CD4-positive, CD25-positive, alpha-beta regulatory T cell (primary cell): ENCODE data around the gene MCIDAS. TPM values are rescaled to one million over a fixed set of nuclear protein-coding genes. Genes with fewer than 3 reads are reported as not detected.

Source experiments
- ATAC-seq, 2 donors: fragments of 150-1000 bp; cut with Tn5 transposase; one replicate each; pipeline ENCODE4 v1.10.0; 2021; ENCODE audit warnings: low read depth in 2 of 2, moderate number of reproducible peaks in 2 of 2, moderate library complexity in 1 of 2
- DNase-seq, 3 donors: peaks; one replicate each; pipeline versions ENCODE4 v3.0.0 to v3.0.0-alpha.2; 2012 to 2022; ENCODE audit warnings: mixed read lengths in 1 of 3
- H3K27ac ChIP-seq: one replicate; pipeline ENCODE4 v1.7.0; 2013; ENCODE audit warnings: mild to moderate bottlenecking, low read length; ENCODE audit not compliant: insufficient read depth, poor library complexity, severe bottlenecking
- H3K27me3 ChIP-seq: one replicate; pipeline ENCODE4 v1.7.0; 2013; ENCODE audit warnings: low read length; ENCODE audit not compliant: control insufficient read depth, insufficient read depth
- H3K36me3 ChIP-seq: one replicate; pipeline ENCODE4 v1.7.0; 2013; ENCODE audit warnings: mild to moderate bottlenecking, low read length, moderate library complexity; ENCODE audit not compliant: control insufficient read depth, insufficient read depth
- H3K4me1 ChIP-seq: 2 replicates; pipeline ENCODE4 v1.7.0; 2013; ENCODE audit warnings: mild to moderate bottlenecking, low read length; ENCODE audit not compliant: insufficient read depth, control insufficient read depth, poor library complexity, severe bottlenecking
- H3K4me3 ChIP-seq: one replicate; pipeline ENCODE4 v1.7.0; 2013; ENCODE audit warnings: low read depth, mild to moderate bottlenecking, low read length, moderate library complexity
- H3K9me3 ChIP-seq, 2 experiments: 1 replicate in 1 of 2; 2 replicates in 1 of 2; pipeline ENCODE4 v1.7.0; 2013; ENCODE audit warnings: low read length in 2 of 2, mild to moderate bottlenecking in 1 of 2, moderate library complexity in 1 of 2; ENCODE audit not compliant: control insufficient read depth in 2 of 2
- H3K27ac Mint-ChIP-seq, 3 donors: one replicate each; pipeline ENCODE4 v1.8.0; 2020 to 2022; ENCODE audit warnings: mild to moderate bottlenecking in 3 of 3, mixed read lengths in 3 of 3, moderate library complexity in 2 of 3
- H3K27me3 Mint-ChIP-seq: one replicate; pipeline ENCODE4 v1.8.0; 2022; ENCODE audit warnings: mild to moderate bottlenecking, mixed read lengths
- H3K36me3 Mint-ChIP-seq: one replicate; pipeline ENCODE4 v1.8.0; 2020; ENCODE audit warnings: mixed read lengths
- H3K4me1 Mint-ChIP-seq, 4 donors: one replicate each; pipeline ENCODE4 v1.8.0; 2020 to 2022; ENCODE audit warnings: mixed read lengths in 4 of 4, mild to moderate bottlenecking in 1 of 4
- H3K4me3 Mint-ChIP-seq, 4 donors: one replicate each; pipeline ENCODE4 v1.8.0; 2020 to 2022; ENCODE audit warnings: mild to moderate bottlenecking in 4 of 4, mixed read lengths in 4 of 4, moderate library complexity in 3 of 4
- H3K9me3 Mint-ChIP-seq, 7 donors: one replicate each; pipeline ENCODE4 v1.8.0; 2020 to 2022; ENCODE audit warnings: mixed read lengths in 7 of 7, mild to moderate bottlenecking in 3 of 7, moderate library complexity in 2 of 7
- polyA plus RNA-seq, 4 donors: library from polyadenylated mRNA; unstranded; fragments of 300-500 nt; fragmentation: Illumina TruSeq; gene quantifications; one replicate each; pipeline ENCODE4 v1.2.3, GENCODE V29; 2021
- total RNA-seq: library from RNA; stranded (reverse); gene quantifications from one replicate; pipeline ENCODE4 v1.2.3, GENCODE V29; 2022

MCIDAS gene
- total RNA-seq = not detected
- not detected for polyA plus RNA-seq

DNA sequence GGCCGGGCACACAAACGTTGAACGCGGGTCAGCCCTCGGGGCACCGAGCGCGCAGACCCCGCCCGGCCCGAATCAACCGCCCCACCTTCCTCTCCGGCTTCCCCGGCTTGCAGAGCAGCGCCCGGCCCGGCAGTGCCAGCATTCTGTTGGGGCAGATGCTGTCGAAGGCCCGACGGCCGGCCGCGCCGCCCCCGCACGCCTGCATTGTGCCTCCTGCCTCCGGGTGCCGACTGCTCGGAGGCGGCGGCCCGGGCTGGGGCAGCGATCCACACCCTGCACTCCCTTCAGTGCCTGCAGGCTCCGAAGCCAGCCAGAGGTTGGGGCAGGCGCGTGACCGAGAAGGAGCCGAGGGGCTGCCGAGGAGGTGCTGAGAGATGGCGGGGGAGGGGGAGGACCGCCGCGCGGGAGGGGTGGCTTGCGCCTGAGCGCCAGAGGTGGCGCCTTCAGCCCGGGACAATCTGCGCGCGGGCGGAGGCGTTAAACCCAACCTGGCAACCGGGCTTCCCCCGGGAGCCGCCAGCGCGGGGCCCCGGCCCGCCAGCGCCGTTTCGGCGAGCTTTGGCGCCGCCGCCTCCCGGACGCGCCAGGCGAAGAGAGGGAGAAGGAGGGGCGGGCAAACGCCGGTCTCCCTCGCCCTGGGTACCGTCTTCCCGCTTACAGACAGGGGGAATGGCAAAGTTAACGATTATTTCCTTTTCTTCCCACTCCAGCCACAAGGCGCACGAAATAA lies at the start of gene MCIDAS:
MCIDAS (minus strand) TSS at position 382 of the 730 bp plus-strand sequence; CDS start at position 205, 177 bp downstream.
- Histone ChIP-seq H3K27ac (no peak within 1 kb of the TSS), H3K36me3 (no peaks in the 10 kb centered on the region), H3K9me3 (no peaks in the 10 kb centered on the region), H3K4me1 (peaks cover 44% of the 10 kb centered on the region), H3K4me3 (peak within 1 kb of the TSS; percentile 1), H3K27me3 (peaks cover 69% of the 10 kb centered on the region)
- Mint-ChIP-seq H3K27me3 (peaks cover 91% of the 10 kb centered on the region), H3K36me3 (no peaks in the 10 kb centered on the region), H3K4me3 (peak within 1 kb of the TSS; percentile 39 to 83 (median 68)), H3K27ac (no peak within 1 kb of the TSS), H3K4me1 (peaks cover 5 to 57% (median 35%) of the 10 kb centered on the region in 4 donors), H3K9me3 (peaks cover 0 to 5% (median 0%) of the 10 kb centered on the region in 7 donors)
- peak in 1 of 2 donors; percentile 21 for ATAC-seq
- DNase-seq = peak in 1 of 3 donors; percentile 52

DNA sequence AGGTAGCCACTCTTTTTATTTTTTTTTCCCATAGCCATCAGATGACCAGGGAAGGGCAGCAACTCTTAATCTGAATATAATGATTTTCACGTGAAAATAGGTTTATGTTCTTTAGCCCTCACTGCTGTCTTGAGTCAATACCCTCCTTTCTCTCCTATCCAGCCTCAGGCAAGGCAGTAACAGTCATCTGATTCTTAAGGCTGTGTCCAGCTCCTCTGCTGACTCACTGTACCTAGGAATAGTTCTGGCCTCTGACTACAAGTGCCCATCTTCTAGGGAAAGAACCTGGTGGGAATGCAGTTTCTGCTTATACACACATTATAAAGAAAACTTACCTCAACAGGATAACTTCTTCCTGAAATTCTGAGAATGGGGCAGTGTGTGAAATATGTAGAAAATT lies 49.7 kb upstream of the MCIDAS start:
- Mint-ChIP-seq H3K4me3 (no peak overlapping the region), H3K4me1 (peaks cover 0 to 10% (median 0%) of the 10 kb centered on the region in 4 donors), H3K36me3 (peaks cover 60% of the 10 kb centered on the region), H3K27ac (no peak overlapping the region), H3K9me3 (no peaks in the 10 kb centered on the region), H3K27me3 (no peaks in the 10 kb centered on the region)
- H3K4me3 ChIP-seq = no peak overlapping the region
- no peaks in the 10 kb centered on the region for H3K9me3 ChIP-seq
- H3K27ac ChIP-seq = no peak overlapping the region
- peaks cover 85% of the 10 kb centered on the region for H3K36me3 ChIP-seq
- H3K27me3 ChIP-seq = no peaks in the 10 kb centered on the region
- ATAC-seq = no peak
- no peaks in the 10 kb centered on the region for H3K4me1 ChIP-seq
- no peak for DNase-seq

DNA sequence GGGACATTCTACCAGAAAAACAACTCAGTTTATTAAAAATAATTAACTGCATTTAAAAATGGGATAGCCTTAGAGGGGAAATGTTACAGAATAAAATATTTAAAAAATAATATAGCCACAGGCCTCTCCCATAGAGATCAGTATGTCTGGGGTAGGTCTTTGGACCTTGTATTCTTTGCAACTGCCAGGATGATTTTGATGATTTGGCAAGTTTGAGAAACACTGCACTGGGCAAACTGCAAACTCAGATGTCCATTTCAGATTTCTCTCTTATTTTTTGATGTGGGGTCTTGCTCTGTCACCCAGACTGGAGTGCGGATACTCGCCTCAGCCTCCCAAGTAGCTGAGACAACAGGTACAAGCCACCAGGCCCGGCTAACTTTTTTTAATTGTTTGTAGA lies 31.2 kb upstream of the MCIDAS start:
- Mint-ChIP-seq H3K4me1 (no peaks in the 10 kb centered on the region), H3K27ac (no peak overlapping the region), H3K36me3 (peaks cover 52% of the 10 kb centered on the region), H3K27me3 (no peaks in the 10 kb centered on the region), H3K4me3 (no peak overlapping the region), H3K9me3 (no peaks in the 10 kb centered on the region)
- DNase-seq = no peak
- H3K4me3 ChIP-seq = no peak overlapping the region
- H3K9me3 ChIP-seq = no peaks in the 10 kb centered on the region
- peaks cover 59% of the 10 kb centered on the region for H3K36me3 ChIP-seq
- ATAC-seq = no peak
- no peaks in the 10 kb centered on the region for H3K4me1 ChIP-seq
- H3K27me3 ChIP-seq = no peaks in the 10 kb centered on the region
- no peak overlapping the region for H3K27ac ChIP-seq

DNA sequence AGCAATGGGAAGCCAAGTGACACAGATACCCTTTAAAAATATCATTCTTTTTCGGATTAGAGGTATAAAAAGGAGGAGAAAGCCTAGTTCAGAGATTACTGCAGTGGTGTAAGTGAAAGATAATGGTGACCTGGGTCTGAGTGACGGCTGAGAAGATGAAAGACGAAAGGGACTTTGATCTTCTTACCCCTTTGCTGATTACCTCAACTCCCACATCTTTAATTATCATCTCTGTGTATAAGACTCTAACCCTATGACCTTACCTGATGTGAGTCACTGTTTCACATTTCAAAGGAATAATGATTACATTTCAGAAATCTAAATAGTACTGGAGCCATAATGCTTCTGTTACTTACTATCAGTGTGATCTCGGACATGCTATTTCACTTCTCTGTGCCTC lies 27.7 kb upstream of the MCIDAS start:
- H3K27ac ChIP-seq = no peak overlapping the region
- no peaks in the 10 kb centered on the region for H3K9me3 ChIP-seq
- peaks cover 0 to 2% (median 0%) of the 10 kb centered on the region in 7 donors for H3K9me3 Mint-ChIP-seq
- peaks cover 37% of the 10 kb centered on the region for H3K36me3 Mint-ChIP-seq
- H3K4me3 ChIP-seq = no peak overlapping the region
- H3K27ac Mint-ChIP-seq = no peak overlapping the region
- no peak for DNase-seq
- H3K4me1 ChIP-seq = no peaks in the 10 kb centered on the region
- no peaks in the 10 kb centered on the region for H3K4me1 Mint-ChIP-seq
- peaks cover 34% of the 10 kb centered on the region for H3K36me3 ChIP-seq
- no peak for ATAC-seq
- H3K4me3 Mint-ChIP-seq = no peak overlapping the region
- H3K27me3 ChIP-seq = no peaks in the 10 kb centered on the region
- no peaks in the 10 kb centered on the region for H3K27me3 Mint-ChIP-seq

DNA sequence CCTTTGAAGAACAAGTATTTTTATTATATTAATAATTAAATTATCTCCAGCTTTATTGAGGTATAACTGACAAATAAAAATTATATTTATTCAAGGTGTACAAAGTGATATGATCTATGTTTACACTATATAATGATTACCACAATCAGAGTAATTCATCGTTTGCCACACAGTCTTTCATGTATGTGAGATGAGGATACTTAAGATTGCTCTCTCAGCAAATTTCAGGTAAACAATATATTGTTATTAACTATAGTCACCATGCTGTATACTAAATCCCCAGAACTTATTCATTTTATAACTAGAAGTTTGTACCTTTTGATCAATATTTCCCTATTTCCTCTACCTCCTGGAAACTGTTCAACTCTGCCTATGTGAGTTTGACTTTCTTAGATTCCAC lies 22.9 kb upstream of the MCIDAS start:
- H3K36me3 ChIP-seq = peaks cover 3% of the 10 kb centered on the region
- H3K4me1 ChIP-seq = no peaks in the 10 kb centered on the region
- Mint-ChIP-seq H3K27me3 (peaks cover 21% of the 10 kb centered on the region), H3K36me3 (peaks cover 8% of the 10 kb centered on the region), H3K4me1 (no peaks in the 10 kb centered on the region), H3K9me3 (peaks cover 0 to 13% (median 3%) of the 10 kb centered on the region in 7 donors), H3K27ac (no peak overlapping the region), H3K4me3 (no peak overlapping the region)
- no peak overlapping the region for H3K27ac ChIP-seq
- peaks cover 10% of the 10 kb centered on the region in 2 experiments for H3K9me3 ChIP-seq
- H3K27me3 ChIP-seq = peaks cover 6% of the 10 kb centered on the region
- H3K4me3 ChIP-seq = no peak overlapping the region
- no peak for DNase-seq
- no peak for ATAC-seq

DNA sequence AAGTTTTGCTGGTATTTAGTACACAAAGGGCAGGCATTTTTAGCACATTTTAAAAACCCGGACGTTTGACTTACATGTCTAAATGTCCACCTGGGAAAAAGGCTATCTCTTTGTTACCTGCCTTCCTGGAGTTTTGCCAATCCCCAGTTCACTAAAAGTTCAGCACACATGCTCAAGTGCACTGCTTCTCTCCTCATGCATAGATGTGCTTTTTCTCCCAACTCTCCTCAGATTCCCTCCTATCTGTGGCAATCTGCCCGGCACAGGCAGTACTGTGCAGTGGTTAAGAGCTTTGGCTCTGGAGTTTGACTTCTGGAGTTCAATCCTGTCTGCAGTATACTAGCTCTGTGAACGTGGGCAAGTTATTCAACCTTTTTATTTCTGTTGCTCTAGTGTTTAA lies 14.6 kb upstream of the MCIDAS start:
- Mint-ChIP-seq H3K27me3 (peaks cover 50% of the 10 kb centered on the region), H3K36me3 (no peaks in the 10 kb centered on the region), H3K9me3 (no peaks in the 10 kb centered on the region), H3K27ac (no peak overlapping the region), H3K4me3 (no peak overlapping the region), H3K4me1 (no peaks in the 10 kb centered on the region)
- DNase-seq (no peak), ATAC-seq (no peak)
- no peaks in the 10 kb centered on the region for H3K9me3 ChIP-seq
- H3K27me3 ChIP-seq = peaks cover 34% of the 10 kb centered on the region
- no peaks in the 10 kb centered on the region for H3K36me3 ChIP-seq
- H3K4me1 ChIP-seq = no peaks in the 10 kb centered on the region
- H3K4me3 ChIP-seq = no peak overlapping the region
- no peak overlapping the region for H3K27ac ChIP-seq

DNA sequence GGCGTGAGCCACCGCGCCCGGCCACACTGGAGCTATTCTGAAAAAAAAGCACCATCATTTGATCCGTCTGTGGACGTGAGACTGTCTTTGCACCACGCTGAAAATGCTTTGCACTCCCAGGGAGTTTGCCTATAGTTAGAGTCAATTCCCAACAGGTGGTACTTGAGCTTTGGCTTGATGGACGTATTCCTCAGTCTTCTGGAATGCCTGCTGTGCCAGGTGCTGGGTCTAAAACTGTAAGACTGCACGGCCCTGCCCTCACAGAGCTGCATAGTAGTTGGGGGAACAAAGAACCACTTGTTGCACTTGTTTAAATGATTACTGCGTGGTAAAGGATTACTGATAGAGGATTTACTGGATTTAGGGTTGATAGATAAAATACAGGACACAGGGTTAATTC lies 9.7 kb upstream of the MCIDAS start:
- peaks cover 38% of the 10 kb centered on the region for H3K27me3 ChIP-seq
- ATAC-seq = no peak
- Mint-ChIP-seq H3K27me3 (peaks cover 70% of the 10 kb centered on the region), H3K36me3 (no peaks in the 10 kb centered on the region), H3K9me3 (peaks cover 0 to 2% (median 0%) of the 10 kb centered on the region in 7 donors), H3K4me3 (no peak overlapping the region), H3K27ac (no peak overlapping the region), H3K4me1 (peaks cover 5 to 20% (median 16%) of the 10 kb centered on the region in 4 donors)
- no peaks in the 10 kb centered on the region for H3K36me3 ChIP-seq
- no peaks in the 10 kb centered on the region for H3K9me3 ChIP-seq
- H3K4me1 ChIP-seq = peaks cover 25% of the 10 kb centered on the region
- DNase-seq = no peak
- H3K27ac ChIP-seq = no peak overlapping the region
- no peak overlapping the region for H3K4me3 ChIP-seq
